Stromal cell of bone marrow (primary cell): ENCODE measurements around the gene RHBDL3.

Source experiments
- DNase-seq: peaks from one replicate; pipeline ENCODE4 v3.0.0-alpha.2; 2012; ENCODE audit warnings: low read depth

The RHBDL3 gene

GRCh38 chr17:32266389-32267301 lies 1.0 kb downstream of the RHBDL3 start:
- DNase-seq, result no peak

- DNase-seq, result no peak
Measured at GRCh38 chr17:32267690-32268205, 2.1 kb downstream of the RHBDL3 start.

GRCh38 chr17:32268734-32269288 lies 3.2 kb downstream of the RHBDL3 start:
- no peak for DNase-seq

- no peak for DNase-seq
Measured at GRCh38 chr17:32269377-32269776, 3.7 kb downstream of the RHBDL3 start.

GRCh38 chr17:32271844-32272243 lies 6.2 kb downstream of the RHBDL3 start:
- no peak for DNase-seq

- DNase-seq, result no peak
Measured at GRCh38 chr17:32274101-32274500, 8.5 kb downstream of the RHBDL3 start.

- no peak for DNase-seq
Measured at GRCh38 chr17:32274643-32275042, 9.0 kb downstream of the RHBDL3 start.

GRCh38 chr17:32275060-32276042 lies 9.7 kb downstream of the RHBDL3 start:
- DNase-seq, result peak; percentile 58

GRCh38 chr17:32276171-32276601 lies 10.6 kb downstream of the RHBDL3 start:
- DNase-seq, result no peak

- DNase-seq, result no peak
Measured at GRCh38 chr17:32277284-32277683, 11.7 kb downstream of the RHBDL3 start.

- no peak for DNase-seq
Measured at GRCh38 chr17:32278815-32279214, 13.2 kb downstream of the RHBDL3 start.

GRCh38 chr17:32279891-32280716 lies 14.5 kb downstream of the RHBDL3 start:
- no peak for DNase-seq

GRCh38 chr17:32281011-32281451 lies 15.4 kb downstream of the RHBDL3 start:
- no peak for DNase-seq

GRCh38 chr17:32283745-32284201 lies 18.1 kb downstream of the RHBDL3 start:
- peak; percentile 27 for DNase-seq

- DNase-seq, result no peak
Measured at GRCh38 chr17:32285306-32285705, 19.7 kb downstream of the RHBDL3 start.

- DNase-seq, result no peak
Measured at GRCh38 chr17:32285746-32286517, 20.3 kb downstream of the RHBDL3 start.

- no peak for DNase-seq
Measured at GRCh38 chr17:32286518-32286900, 20.9 kb downstream of the RHBDL3 start.

- DNase-seq, result no peak
Measured at GRCh38 chr17:32287804-32288511, 22.3 kb downstream of the RHBDL3 start.

GRCh38 chr17:32288615-32289014 lies 23.0 kb downstream of the RHBDL3 start:
- DNase-seq, result no peak
